Cardiac fibroblast (primary cell): ENCODE data around the gene NRXN3.

ENCODE experiments used
- DNase-seq, 2 donors: peaks; one replicate each; pipeline versions ENCODE4 v3.0.0 to v3.0.0-alpha.2; 2010; ENCODE audit warnings: low read depth in 2 of 2
- H3K4me3 ChIP-seq, 2 donors: replicated peaks in 1 of 2; 1 replicate in 1 of 2; 2 replicates in 1 of 2; pipeline ENCODE4 v1.5.1; 2011; ENCODE audit warnings: low read depth in 2 of 2, low read length in 2 of 2, mild to moderate bottlenecking in 2 of 2, moderate library complexity in 1 of 2
- TF ChIP-seq, protein P1 (sequence below): IDR thresholded peaks from one replicate; pipeline ENCODE4 v1.5.1; 2011; ENCODE audit warnings: low read depth, mild to moderate bottlenecking, low read length, inconsistent platforms

NRXN3 gene

DNA sequence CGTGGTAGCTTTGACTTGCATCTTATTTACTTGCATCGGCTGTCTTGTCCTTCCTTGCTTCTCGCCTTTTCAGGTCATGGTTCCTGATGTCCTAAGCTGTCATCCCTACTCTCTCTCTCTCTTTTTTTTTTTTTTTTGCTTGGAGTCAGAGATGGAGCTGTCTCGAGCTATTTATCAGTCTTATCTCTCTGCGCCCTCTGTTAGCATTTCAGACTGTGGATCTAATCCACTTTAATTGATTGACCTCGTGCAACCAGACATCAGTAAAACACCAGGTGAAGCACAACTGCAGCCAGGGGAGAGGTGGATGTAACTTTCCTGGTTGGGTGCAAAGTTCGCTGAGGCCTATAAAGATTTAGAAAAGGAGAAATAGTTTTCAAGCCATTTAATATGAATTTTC is 1486.3 kb downstream of the NRXN3 start:
- DNase-seq: no peak
- H3K4me3 ChIP-seq: no peak overlapping the region
- TF ChIP-seq, protein P1, sequence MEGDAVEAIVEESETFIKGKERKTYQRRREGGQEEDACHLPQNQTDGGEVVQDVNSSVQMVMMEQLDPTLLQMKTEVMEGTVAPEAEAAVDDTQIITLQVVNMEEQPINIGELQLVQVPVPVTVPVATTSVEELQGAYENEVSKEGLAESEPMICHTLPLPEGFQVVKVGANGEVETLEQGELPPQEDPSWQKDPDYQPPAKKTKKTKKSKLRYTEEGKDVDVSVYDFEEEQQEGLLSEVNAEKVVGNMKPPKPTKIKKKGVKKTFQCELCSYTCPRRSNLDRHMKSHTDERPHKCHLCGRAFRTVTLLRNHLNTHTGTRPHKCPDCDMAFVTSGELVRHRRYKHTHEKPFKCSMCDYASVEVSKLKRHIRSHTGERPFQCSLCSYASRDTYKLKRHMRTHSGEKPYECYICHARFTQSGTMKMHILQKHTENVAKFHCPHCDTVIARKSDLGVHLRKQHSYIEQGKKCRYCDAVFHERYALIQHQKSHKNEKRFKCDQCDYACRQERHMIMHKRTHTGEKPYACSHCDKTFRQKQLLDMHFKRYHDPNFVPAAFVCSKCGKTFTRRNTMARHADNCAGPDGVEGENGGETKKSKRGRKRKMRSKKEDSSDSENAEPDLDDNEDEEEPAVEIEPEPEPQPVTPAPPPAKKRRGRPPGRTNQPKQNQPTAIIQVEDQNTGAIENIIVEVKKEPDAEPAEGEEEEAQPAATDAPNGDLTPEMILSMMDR: no peak

DNA sequence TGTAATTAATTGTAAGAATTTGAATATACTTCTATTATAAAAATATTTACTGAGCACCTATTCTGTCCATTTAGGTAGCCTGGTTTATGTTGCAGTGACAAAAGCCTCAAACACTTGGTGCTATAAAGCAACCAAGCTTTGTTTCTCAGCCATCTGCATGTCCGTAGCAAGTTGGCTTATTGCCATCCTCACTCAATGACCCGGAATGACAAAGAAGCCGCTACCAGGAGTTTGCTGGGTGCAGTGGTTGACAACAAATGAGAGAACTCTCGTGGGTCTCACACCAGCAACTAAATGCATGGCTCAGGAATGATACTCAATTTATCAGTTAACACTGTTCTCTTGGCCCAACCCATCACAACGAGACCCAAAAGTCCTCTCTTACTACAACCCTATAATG is 1488.0 kb downstream of the NRXN3 start:
- TF ChIP-seq, protein P1: no peak
- no peak for DNase-seq

DNA sequence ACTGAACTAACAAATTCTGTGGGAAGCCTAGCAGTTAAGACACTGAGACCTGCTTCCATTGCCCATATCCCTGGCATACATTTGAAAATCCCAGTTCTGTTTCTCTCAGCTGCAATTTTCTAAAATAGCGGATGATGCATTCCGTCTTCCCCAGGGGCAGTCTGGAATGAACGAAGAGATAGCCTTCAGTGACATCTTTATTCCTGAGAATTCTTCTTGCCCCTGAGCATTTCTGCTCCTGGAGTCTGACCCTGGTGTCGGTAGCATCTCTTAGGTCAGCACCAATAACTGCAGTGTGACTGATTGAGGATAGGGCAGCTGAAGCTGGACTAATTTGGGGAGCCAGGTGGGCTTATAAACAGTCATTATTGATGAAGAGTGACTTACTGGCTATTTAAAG is 1488.6 kb downstream of the NRXN3 start:
- TF ChIP-seq, protein P1: no peak
- no peak for DNase-seq
- H3K4me3 ChIP-seq: no peak overlapping the region

More for the DNA sequence above, 1488.0 kb downstream of the NRXN3 start:
- no peak overlapping the region for H3K4me3 ChIP-seq

DNA sequence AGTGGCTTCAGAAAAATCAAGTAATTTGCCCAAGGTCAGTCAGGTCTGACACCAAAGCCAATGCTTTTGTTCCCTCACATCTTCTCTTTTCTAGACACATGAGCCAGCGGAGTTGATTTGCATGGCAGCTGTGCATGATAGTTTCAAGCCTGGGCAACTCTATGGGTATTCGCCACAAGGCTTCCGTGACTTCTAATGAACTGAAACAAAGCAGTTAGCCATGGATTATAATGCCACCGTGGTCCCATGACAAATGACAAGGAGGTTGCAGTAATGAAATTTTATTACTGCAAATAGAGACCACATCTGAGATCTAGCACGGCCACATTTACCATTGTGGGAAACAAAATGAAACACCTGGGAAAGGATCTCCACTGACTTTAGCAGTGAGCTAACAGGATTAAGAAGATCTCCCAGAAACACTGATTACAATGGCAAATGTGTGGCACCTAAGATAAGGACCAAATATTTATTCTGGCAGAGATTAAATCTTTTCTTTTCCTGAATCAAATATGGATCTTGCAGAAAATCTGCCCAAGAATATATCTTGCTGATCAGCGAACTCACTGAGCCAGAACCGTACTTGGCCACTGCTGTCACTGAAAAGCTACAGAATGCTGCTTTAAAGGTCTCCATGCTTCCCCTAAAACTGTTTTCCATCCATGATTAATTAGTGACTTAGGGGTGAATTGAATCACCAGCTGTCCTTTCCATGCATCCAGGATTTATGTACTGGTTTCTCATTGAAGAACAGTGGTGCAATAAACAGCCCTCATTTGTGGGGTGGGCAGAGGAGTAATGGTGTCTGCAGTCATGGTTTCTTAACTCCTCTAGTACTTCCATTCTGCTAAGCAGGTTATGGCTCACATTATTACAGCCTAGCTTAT is 1490.1 kb downstream of the NRXN3 start:
- TF ChIP-seq, protein P1: no peak
- DNase-seq: no peak
- no peak overlapping the region for H3K4me3 ChIP-seq

DNA sequence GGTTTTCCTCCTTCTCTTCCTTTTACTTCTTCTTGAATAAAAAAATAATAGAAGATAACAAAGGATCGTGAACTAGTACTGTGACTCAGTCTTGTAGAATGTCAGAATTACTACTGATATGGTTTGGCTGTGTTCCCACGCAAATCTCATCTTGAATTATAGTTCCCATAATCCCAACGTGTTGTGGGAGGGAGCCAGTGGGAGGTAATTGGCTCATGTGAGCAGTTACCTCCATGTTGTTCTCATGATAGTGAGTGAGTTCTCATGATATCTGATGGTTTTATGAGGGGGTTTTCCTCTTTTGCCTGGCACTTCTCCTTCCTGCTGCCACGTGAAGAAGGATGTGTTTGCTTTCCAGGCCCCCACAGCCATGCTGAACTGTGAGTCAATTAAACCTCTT is 1491.6 kb downstream of the NRXN3 start:
- TF ChIP-seq, protein P1: no peak
- DNase-seq: peak; percentile 13 to 19
- H3K4me3 ChIP-seq: no peak overlapping the region

DNA sequence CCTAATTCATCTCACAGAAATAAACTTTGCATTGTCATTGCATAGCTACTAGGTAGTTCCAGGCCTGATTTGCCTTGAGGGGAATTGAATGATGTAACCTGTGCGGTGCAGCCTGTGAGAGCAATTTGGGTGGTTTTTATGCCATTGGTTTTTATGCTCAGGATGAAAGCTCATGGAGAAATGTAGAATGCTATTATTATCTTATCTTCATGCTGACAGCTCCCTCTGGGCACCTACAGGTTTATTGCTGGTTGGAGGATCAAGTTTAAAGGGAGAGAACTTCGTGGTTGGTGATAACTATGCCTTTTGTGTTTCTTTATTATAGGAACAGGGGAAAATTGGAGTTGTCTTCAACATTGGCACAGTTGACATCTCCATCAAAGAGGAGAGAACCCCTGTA is 1493.3 kb downstream of the NRXN3 start:
- DNase-seq: no peak
- TF ChIP-seq, protein P1: no peak
- no peak overlapping the region for H3K4me3 ChIP-seq
